Stomach (tissue), 9 donors: Measurements from ENCODE around the gene HEPN1. TPM values are rescaled to one million over a fixed set of nuclear protein-coding genes. Genes with fewer than 3 reads are reported as not detected.

Experiments
- DNase-seq, 2 donors: peaks; one replicate each; pipeline versions ENCODE4 v3.0.0 to v3.0.0-alpha.2; 2013 to 2019
- H3K27ac ChIP-seq, 5 donors: fragments of 200-600 bp in 4 of 5; sonication (generic) in 4 of 5; one replicate each; pipeline ENCODE4 v1.5.1; 2013 to 2019; ENCODE audit warnings: mild to moderate bottlenecking in 1 of 5, moderate library complexity in 1 of 5
- H3K27me3 ChIP-seq, 3 donors: fragments of 200-600 bp; sonication (generic); one replicate each; pipeline ENCODE4 v1.5.1; 2017 to 2019; ENCODE audit warnings: mixed run types in 1 of 3
- H3K36me3 ChIP-seq, 4 donors: fragments of 200-600 bp; sonication (generic); 1 replicate in 3 of 4; 2 replicates in 1 of 4; pipeline ENCODE4 v1.5.1; 2016 to 2019
- H3K4me1 ChIP-seq, 4 donors: fragments of 200-600 bp; sonication (generic); one replicate each; pipeline ENCODE4 v1.5.1; 2016 to 2019
- H3K4me3 ChIP-seq, 4 donors: fragments of 200-600 bp; sonication (generic) in 3 of 4; one replicate each; pipeline ENCODE4 v1.5.1; 2016 to 2019; ENCODE audit warnings: mild to moderate bottlenecking in 1 of 4
- H3K9me3 ChIP-seq, 4 donors: fragments of 200-600 bp; sonication (generic); one replicate each; pipeline ENCODE4 v1.5.1; 2016 to 2019
- EP300 ChIP-seq: sonication (generic); formaldehyde crosslinking; IDR thresholded peaks from one replicate; pipeline ENCODE4 v1.6.1; 2017; ENCODE audit warnings: antibody characterized with exemption
- POLR2A ChIP-seq, 4 donors: fragments of 450-650 bp; IDR thresholded peaks; one replicate each; pipeline ENCODE4 v1.6.1; 2016; ENCODE audit warnings: antibody characterized with exemption in 4 of 4, control low read depth in 2 of 4, mild to moderate bottlenecking in 1 of 4, moderate library complexity in 1 of 4
- POLR2AphosphoS5 ChIP-seq, 3 donors: sonication (generic); formaldehyde crosslinking; IDR thresholded peaks; one replicate each; pipeline ENCODE4 v1.6.1; 2016; ENCODE audit warnings: antibody characterized with exemption in 3 of 3
- WGBS, 5 donors: extraction: QIAGEN DNeasy Blood & Tissue Kit in 3 of 5; methylation state at CpG; one replicate each; pipeline versions ENCODE4 v1.1.5 to v1.1.7; 2013 to 2018; 5-methylcytosine and 5-hydroxymethylcytosine counted together
- intact Hi-C: fragments of 100-400 bp; cut with DNase I; formaldehyde crosslinking; loops from one replicate; pipeline ENCODE4 v1.15.1; 2023; ENCODE audit warnings: low total_unique reads
- polyA plus RNA-seq, 3 donors: library from polyadenylated mRNA; stranded (reverse); fragments of 200-250 nt; gene quantifications; one replicate each; pipeline ENCODE4 v1.2.3, GENCODE V29; 2013
- total RNA-seq, 5 donors: library from RNA; depleted of rRNA; stranded (reverse); fragments of >200 nt; gene quantifications; one replicate each; pipeline versions ENCODE4 v1.1.0 to v1.2.3, GENCODE V29; 2014 to 2016
- TF ChIP-seq, protein P1 (sequence below), 7 experiments: fragments of 450-650 bp in 4 of 7; fragments of 200-600 bp in 3 of 7; sonication (generic) in 3 of 7; IDR thresholded peaks; one replicate each; pipeline ENCODE4 v1.5.1; 2016 to 2019; ENCODE audit warnings: antibody characterized with exemption in 7 of 7, control low read depth in 2 of 7, mild to moderate bottlenecking in 1 of 7
- donor health status: healthy with polysubstance abuse.
- donor health status: Bipolar disorder and iron deficiency.
- donor health status: healthy.

HEPN1 gene
- total and polyA plus RNA-seq, 8 donors, result not detected

GRCh38 chr11:124890151-124890550 is 28.9 kb upstream of the HEPN1 start:
- intact Hi-C loops, result no loop called here
- Histone ChIP-seq H3K9me3 (no peaks in the 10 kb centered on the region), H3K27me3 (peaks cover 0 to 28% (median 0%) of the 10 kb centered on the region in 3 donors), H3K27ac (no peak overlapping the region), H3K4me1 (peaks cover 0 to 7% (median 3%) of the 10 kb centered on the region in 4 donors), H3K4me3 (no peak overlapping the region), H3K36me3 (no peaks in the 10 kb centered on the region)
- DNase-seq, result no peak
- TF ChIP-seq, protein P1, sequence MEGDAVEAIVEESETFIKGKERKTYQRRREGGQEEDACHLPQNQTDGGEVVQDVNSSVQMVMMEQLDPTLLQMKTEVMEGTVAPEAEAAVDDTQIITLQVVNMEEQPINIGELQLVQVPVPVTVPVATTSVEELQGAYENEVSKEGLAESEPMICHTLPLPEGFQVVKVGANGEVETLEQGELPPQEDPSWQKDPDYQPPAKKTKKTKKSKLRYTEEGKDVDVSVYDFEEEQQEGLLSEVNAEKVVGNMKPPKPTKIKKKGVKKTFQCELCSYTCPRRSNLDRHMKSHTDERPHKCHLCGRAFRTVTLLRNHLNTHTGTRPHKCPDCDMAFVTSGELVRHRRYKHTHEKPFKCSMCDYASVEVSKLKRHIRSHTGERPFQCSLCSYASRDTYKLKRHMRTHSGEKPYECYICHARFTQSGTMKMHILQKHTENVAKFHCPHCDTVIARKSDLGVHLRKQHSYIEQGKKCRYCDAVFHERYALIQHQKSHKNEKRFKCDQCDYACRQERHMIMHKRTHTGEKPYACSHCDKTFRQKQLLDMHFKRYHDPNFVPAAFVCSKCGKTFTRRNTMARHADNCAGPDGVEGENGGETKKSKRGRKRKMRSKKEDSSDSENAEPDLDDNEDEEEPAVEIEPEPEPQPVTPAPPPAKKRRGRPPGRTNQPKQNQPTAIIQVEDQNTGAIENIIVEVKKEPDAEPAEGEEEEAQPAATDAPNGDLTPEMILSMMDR (IDR thresholded peaks at IDR 0.05), result no peak
- TF ChIP-seq EP300 (no peak), POLR2A (IDR thresholded peaks at IDR 0.05) (no peak), POLR2AphosphoS5 (IDR thresholded peaks at IDR 0.05) (no peak)
- WGBS, 5 donors, result 82 to 91% (median 89%) methylated on average over 2 of the region's 2 CpGs

- Histone ChIP-seq H3K4me3 (no peak overlapping the region), H3K4me1 (peaks cover 0 to 7% (median 3%) of the 10 kb centered on the region in 4 donors), H3K36me3 (no peaks in the 10 kb centered on the region), H3K27ac (no peak overlapping the region), H3K9me3 (no peaks in the 10 kb centered on the region), H3K27me3 (peaks cover 0 to 22% (median 0%) of the 10 kb centered on the region in 3 donors)
- no peak for TF ChIP-seq EP300
- TF ChIP-seq POLR2A (IDR thresholded peaks at IDR 0.05), result no peak
- TF ChIP-seq POLR2AphosphoS5 (IDR thresholded peaks at IDR 0.05), result no peak
- TF ChIP-seq, protein P1 (IDR thresholded peaks at IDR 0.05), result no peak
- intact Hi-C loops, result no loop called here
- 57 to 77% (median 67%) methylated on average over 8 to 9 of the region's 9 CpGs for WGBS, 5 donors
- no peak for DNase-seq
Observed at GRCh38 chr11:124890683-124891372, 28.2 kb upstream of the HEPN1 start.

DNA sequence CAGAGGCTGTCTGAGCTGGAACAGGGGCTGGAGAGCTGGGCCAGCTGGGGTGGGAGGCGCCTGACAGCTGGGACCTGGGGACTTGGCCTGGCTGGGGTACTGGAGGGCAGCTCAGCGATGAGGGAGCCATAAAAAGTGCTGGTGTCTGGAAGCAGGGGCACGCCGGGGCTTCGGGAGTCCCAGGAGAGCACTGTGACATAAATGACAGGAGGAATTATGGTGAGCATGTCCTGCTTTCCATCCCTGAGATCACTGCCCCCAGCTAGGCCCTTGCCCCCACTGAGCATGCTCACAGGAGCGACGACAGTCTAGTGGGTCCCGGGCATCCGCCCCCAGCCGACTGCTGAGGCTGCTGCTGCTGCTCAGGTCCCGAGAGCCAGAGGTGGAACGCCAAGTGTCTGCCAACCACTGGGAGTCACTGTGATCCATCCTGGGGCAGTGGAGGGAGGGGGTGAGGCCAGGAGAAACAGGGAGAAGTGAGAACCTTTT is 27.6 kb upstream of the HEPN1 start:
- TF ChIP-seq EP300 (no peak), POLR2AphosphoS5 (IDR thresholded peaks at IDR 0.05) (no peak), POLR2A (IDR thresholded peaks at IDR 0.05) (no peak)
- TF ChIP-seq, protein P1 (IDR thresholded peaks at IDR 0.05), result no peak
- H3K27me3 ChIP-seq, result peaks cover 0 to 17% (median 0%) of the 10 kb centered on the region in 3 donors
- DNase-seq, result peak in 1 of 2 donors; percentile 17
- 51 to 59% (median 57%) methylated on average over 3 to 12 of the region's 12 CpGs for WGBS, 5 donors
- no peak overlapping the region for H3K4me3 ChIP-seq
- no peaks in the 10 kb centered on the region for H3K9me3 ChIP-seq
- peaks cover 0 to 7% (median 3%) of the 10 kb centered on the region in 4 donors for H3K4me1 ChIP-seq
- intact Hi-C loops, result no loop called here
- peak overlapping the region in 1 of 5 donors; percentile 12 for H3K27ac ChIP-seq
- no peaks in the 10 kb centered on the region for H3K36me3 ChIP-seq

DNA sequence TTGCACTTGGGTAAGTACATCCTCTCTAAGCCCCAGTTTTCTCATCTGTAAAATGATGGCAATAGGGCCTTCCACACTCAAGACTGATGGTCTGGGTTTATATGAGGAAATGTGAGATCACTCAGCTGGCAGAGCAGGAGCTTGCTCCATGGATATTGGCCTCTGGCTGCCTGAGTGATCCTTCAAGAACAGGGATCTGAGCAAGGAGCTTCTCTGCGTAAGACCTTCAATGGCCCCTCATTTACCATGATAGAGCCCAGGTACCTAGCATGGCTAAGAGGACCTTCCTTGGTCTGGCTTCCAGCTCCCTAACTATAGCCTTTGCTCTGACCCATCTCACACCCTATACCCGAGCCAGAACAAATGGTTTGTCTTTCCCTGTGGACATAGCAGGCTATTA is 26.9 kb upstream of the HEPN1 start:
- H3K36me3 ChIP-seq, result no peaks in the 10 kb centered on the region
- H3K9me3 ChIP-seq, result no peaks in the 10 kb centered on the region
- DNase-seq, result peak in 1 of 2 donors; percentile 4
- H3K27ac ChIP-seq, result peak overlapping the region in 1 of 5 donors; percentile 12
- intact Hi-C loops, result no loop called here
- TF ChIP-seq POLR2A (IDR thresholded peaks at IDR 0.05) (no peak), EP300 (no peak), POLR2AphosphoS5 (IDR thresholded peaks at IDR 0.05) (no peak)
- TF ChIP-seq, protein P1 (IDR thresholded peaks at IDR 0.05), result no peak
- H3K27me3 ChIP-seq, result peaks cover 0 to 10% (median 0%) of the 10 kb centered on the region in 3 donors
- H3K4me3 ChIP-seq, result no peak overlapping the region
- 72 to 88% (median 83%) methylated on average over 2 of the region's 2 CpGs for WGBS, 5 donors
- H3K4me1 ChIP-seq, result peaks cover 0 to 7% (median 3%) of the 10 kb centered on the region in 4 donors
